GM12878 (cell line): Measurements from ENCODE around the gene SAPCD2. TPM values are rescaled to one million over a fixed set of nuclear protein-coding genes. Genes with fewer than 3 reads are reported as not detected.
A peak's percentile ranks its signal among the peaks of the same experiment; 100 is the strongest.

Source experiments
- ATAC-seq: fragments of 200-7000 bp; cut with Tn5 transposase; 3 replicates; pipeline ENCODE4 v1.9.1; 2020; ENCODE audit warnings: mild to moderate bottlenecking, moderate library complexity
- BruUV-seq: library from RNA; stranded (reverse); fragments of 400-500 nt; replicated peaks from 2 replicates; lab custom pipeline; 2021; lab: Mats Ljungman, UMichigan
- CTCF ChIA-PET: fragments of 300-600 bp; sonication (Branson Sonifier 250); formaldehyde crosslinking; extraction: SDS; loops from one replicate; lab custom pipeline; 2021; ENCODE audit warnings: inconsistent platforms; lab: Yijun Ruan, JAX
- POLR2A ChIA-PET: fragments of 350-600 bp; formaldehyde crosslinking; extraction: SDS; loops from one replicate; lab custom pipeline; 2021; ENCODE audit warnings: inconsistent platforms; lab: Charles Lee
- RAD21 ChIA-PET: fragments of 300-600 bp; sonication (Branson Sonifier 250); formaldehyde crosslinking; loops from one replicate; lab custom pipeline; 2023; ENCODE audit warnings: antibody characterized with exemption; ENCODE audit not compliant: unreplicated experiment; lab: Charles Lee
- SMC1A ChIA-PET: fragments of 300-600 bp; sonication (Branson Sonifier 250); formaldehyde crosslinking; loops from one replicate; lab custom pipeline; 2023; ENCODE audit not compliant: unreplicated experiment, uncharacterized antibody; lab: Charles Lee
- DNase-seq: peaks from one replicate; pipeline ENCODE4 v3.0.0-alpha.2; 2011; ENCODE audit warnings: low read depth, low spot score
- FAIRE-seq: peaks from 3 replicates; lab custom pipeline; 2011; peaks lifted over from hg19 to GRCh38; lab: Jason Lieb, UNC
- H2AFZ ChIP-seq: 2 replicates; pipeline ENCODE4 v1.6.0; 2011; ENCODE audit warnings: low read depth, low read length, control low read depth; ENCODE audit not compliant: control insufficient read depth
- H3K27ac ChIP-seq: 2 replicates; pipeline ENCODE4 v1.5.1; 2011; ENCODE audit warnings: control low read depth; ENCODE audit not compliant: control insufficient read depth, insufficient read depth
- H3K27me3 ChIP-seq, 2 experiments: replicated peaks in 1 of 2; 2 replicates each; pipeline versions ENCODE4 v1.6.0 to v1.6.1; 2011; ENCODE audit warnings: low read length in 1 of 2; ENCODE audit not compliant: control insufficient read depth in 2 of 2, insufficient read depth in 2 of 2
- H3K36me3 ChIP-seq, 2 experiments: 2 replicates each; pipeline ENCODE4 v1.5.1; 2011; ENCODE audit warnings: low read length in 1 of 2; ENCODE audit not compliant: control insufficient read depth in 2 of 2, insufficient read depth in 2 of 2
- H3K4me1 ChIP-seq: 2 replicates; pipeline ENCODE4 v1.6.1; 2011; ENCODE audit warnings: mild to moderate bottlenecking, low read length, moderate library complexity, mixed read lengths; ENCODE audit not compliant: control insufficient read depth, insufficient read depth
- H3K4me2 ChIP-seq: 2 replicates; pipeline ENCODE4 v1.6.0; 2011; ENCODE audit warnings: control low read depth; ENCODE audit not compliant: control insufficient read depth, insufficient read depth
- H3K4me3 ChIP-seq: fragments of 200-600 bp; sonication (generic); 2 replicates; pipeline ENCODE4 v1.5.1; 2016
- H3K79me2 ChIP-seq: 2 replicates; pipeline ENCODE4 v1.6.0; 2011; ENCODE audit warnings: low read length; ENCODE audit not compliant: control insufficient read depth, insufficient read depth
- H3K9ac ChIP-seq: 2 replicates; pipeline ENCODE4 v1.8.0; 2011; ENCODE audit warnings: low read length, control low read depth, mixed read lengths; ENCODE audit not compliant: control insufficient read depth, insufficient read depth
- H3K9me3 ChIP-seq: replicated peaks from 3 replicates; pipeline ENCODE4 v1.5.1; 2011; ENCODE audit warnings: mild to moderate bottlenecking, low read length; ENCODE audit not compliant: control insufficient read depth, insufficient read depth
- H4K20me1 ChIP-seq: 2 replicates; pipeline ENCODE4 v1.6.0; 2011; ENCODE audit not compliant: control insufficient read depth, insufficient read depth
- BACH1 ChIP-seq: fragments of 450-650 bp; IDR thresholded peaks from 2 replicates; pipeline ENCODE4 v1.6.1; 2017; ENCODE audit warnings: mild to moderate bottlenecking, borderline replicate concordance
- EED ChIP-seq: sonication (generic); IDR thresholded peaks from 2 replicates; pipeline ENCODE4 v1.6.1; 2016; ENCODE audit warnings: antibody characterized with exemption, low read depth
- WGBS: methylation state at CpG from one replicate; pipeline ENCODE4 v1.1.6; 2016; ENCODE audit warnings: low lambda C conversion rate; ENCODE audit not compliant: insufficient replicate concordance, insufficient coverage; ENCODE audit errors: missing lambda C conversion rate; 5-methylcytosine and 5-hydroxymethylcytosine counted together
- in situ Hi-C: fragments of 300-500 bp; cut with MboI; formaldehyde crosslinking; loops from 9 replicates; pipeline ENCODE4 v1.14.3; 2018; ENCODE audit warnings: mixed read lengths
- intact Hi-C: fragments of 100-400 bp; cut with micrococcal nuclease; formaldehyde crosslinking; loops from one replicate; pipeline ENCODE4 v1.14.2; 2022; ENCODE audit not compliant: unreplicated experiment
- polyA plus RNA-seq, 11 experiments: library from polyadenylated mRNA; depleted of rRNA in 4 of 11; unstranded in 6 of 11; stranded (reverse) in 5 of 11; fragments of >200 nt; fragmentation: Nextera tagmentation in 4 of 11; fragmentation: Illumina TruSeq in 1 of 11; extraction: Ambion mirVana in 4 of 11; extraction: Trizol in 1 of 11; gene quantifications; 1 replicate in 1 of 11; 2 replicates in 10 of 11; pipeline versions ENCODE4 v1.2.1 to v1.2.3, GENCODE V29; 2011 to 2016; ENCODE audit warnings: inconsistent platforms in 2 of 11, missing spikeins in 2 of 11, low read depth in 1 of 11
- total RNA-seq, 4 experiments: library from RNA; depleted of rRNA in 3 of 4; stranded (reverse); fragments of >200 nt in 3 of 4; fragmentation: Illumina TruSeq in 1 of 4; extraction: Trizol in 1 of 4; gene quantifications; 2 replicates each; pipeline versions ENCODE4 v1.2.1 to v1.2.3, GENCODE V29; 2013 to 2021
- TF ChIP-seq, protein P1 (sequence below): IDR thresholded peaks from 2 replicates; pipeline ENCODE4 v1.6.1; 2011; ENCODE audit warnings: mild to moderate bottlenecking, low read depth, low read length, moderate library complexity; ENCODE audit not compliant: insufficient replicate concordance

SAPCD2 gene
- total and polyA plus RNA-seq, 10 of the 15 experiments (the other 5 are each of a cell fraction or from before 2014, with no cell fraction given): 1.6 to 35.2 (median 7.2) TPM

DNA sequence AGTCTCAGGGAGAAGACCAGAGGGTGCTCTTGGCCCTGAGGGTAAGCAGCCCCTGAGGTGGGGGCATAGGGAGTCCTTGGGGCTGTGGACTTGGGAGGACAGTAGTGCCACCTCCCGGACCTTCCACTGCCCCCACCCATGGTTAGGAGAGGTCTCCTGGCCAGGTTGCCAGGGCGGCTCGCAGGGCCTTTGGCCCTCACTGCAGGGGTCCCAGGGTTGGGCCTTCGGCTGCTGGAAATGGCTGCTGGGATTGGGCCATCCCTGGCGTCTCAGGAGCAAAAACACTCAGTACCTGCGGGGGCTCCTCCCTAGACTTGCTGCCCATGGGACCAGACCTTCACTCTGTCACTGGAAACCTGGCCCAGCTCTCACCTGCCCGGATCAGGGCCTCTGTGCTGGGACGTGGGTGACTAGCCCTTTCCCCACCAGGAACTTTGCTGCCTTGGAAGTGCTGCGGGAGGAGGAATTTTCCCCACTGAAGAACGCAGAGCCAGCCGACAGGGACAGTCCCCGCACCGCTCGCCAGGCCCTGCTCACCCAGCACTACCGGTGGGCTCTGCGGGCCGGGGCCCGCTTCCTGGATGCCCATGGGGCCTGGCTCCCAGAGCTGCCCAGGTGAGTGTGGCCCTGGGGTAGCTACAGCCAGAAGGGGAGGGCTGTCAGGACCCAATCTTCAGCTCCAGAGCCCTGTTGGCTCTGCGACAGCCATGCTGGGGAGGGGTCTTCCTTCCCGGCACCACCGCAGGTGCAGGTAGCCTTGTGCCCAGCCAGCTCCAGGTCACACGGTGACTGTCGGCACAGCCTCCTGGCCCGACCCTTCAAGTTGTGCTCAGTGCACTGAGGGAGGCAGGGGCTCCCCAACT is 10.1 kb upstream of the SAPCD2 start:
- DNase-seq: no peak
- ChIA-PET SMC1A (no interaction called here), RAD21 (no interaction called here)
- Histone ChIP-seq H3K4me1 (peaks cover 34% of the 10 kb centered on the region), H3K9ac (no peak overlapping the region), H2AFZ (no peak overlapping the region)
- 87% methylated on average over 21 of the region's 24 CpGs for WGBS
- no peak for ATAC-seq
- TF ChIP-seq EED (no peak), BACH1 (peak; percentile 9; the same call in 1 of the 2 replicates)
- TF ChIP-seq, all 136 proteins: peak for 1
- in situ Hi-C loops: no loop called here
- POLR2A ChIA-PET: interaction anchor here (4.6 kb wide), 1 partner anchor 10 kb away, joined by 18 read pairs; the partner anchor contains the start of gene SAPCD2
- Histone ChIP-seq H3K4me2 (no peak overlapping the region), H3K27ac (no peak overlapping the region), H3K36me3 (peaks cover 0 to 5% of the 10 kb centered on the region in 2 experiments; a peak in 3 of 4 replicates), H4K20me1 (no peaks in the 10 kb centered on the region; the same call in 1 of the 2 replicates), H3K27me3 (no peaks in the 10 kb centered on the region), H3K9me3 (no peaks in the 10 kb centered on the region), H3K79me2 (peaks cover 8% of the 10 kb centered on the region), H3K4me3 (no peak overlapping the region)
- CTCF ChIA-PET: interaction anchor here (0.6 kb wide), 1 partner anchor 10 kb away, joined by 3 read pairs; no protein-coding TSS in a partner anchor
- FAIRE-seq: no peak
- intact Hi-C loops: no loop called here
- BruUV-seq: no TSS peak

DNA sequence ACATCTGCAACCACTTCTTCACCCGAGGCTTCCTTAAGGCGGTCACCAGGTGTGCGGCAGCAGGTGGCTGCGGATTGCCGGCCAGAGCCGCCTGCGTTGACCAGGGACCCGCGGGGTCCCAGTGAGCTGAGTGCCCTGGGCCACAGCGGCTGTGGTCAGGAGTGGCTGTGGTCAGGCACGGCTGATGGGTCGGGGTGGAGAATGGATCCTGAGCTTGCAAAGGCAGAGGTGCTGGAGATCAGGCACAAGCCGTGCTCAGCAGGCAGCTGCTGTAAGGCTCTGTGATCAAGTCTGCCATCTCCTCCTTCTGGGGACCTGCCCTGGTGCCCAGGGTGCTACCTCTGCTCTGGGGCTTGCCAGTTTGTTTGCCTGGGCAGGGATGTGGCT is 9.0 kb upstream of the SAPCD2 start:
- SMC1A ChIA-PET: no interaction called here
- CTCF ChIA-PET: no interaction called here
- H4K20me1 ChIP-seq: no peaks in the 10 kb centered on the region; the same call in 1 of the 2 replicates

More for the DNA sequence above, 9.0 kb upstream of the SAPCD2 start:
- Histone ChIP-seq H3K36me3 (peaks cover 0 to 5% of the 10 kb centered on the region in 2 experiments; a peak in 3 of 4 replicates), H3K27me3 (no peaks in the 10 kb centered on the region), H3K9me3 (no peaks in the 10 kb centered on the region), H3K79me2 (peaks cover 8% of the 10 kb centered on the region), H3K4me1 (peaks cover 36% of the 10 kb centered on the region), H2AFZ (no peak overlapping the region), H3K4me3 (no peak overlapping the region), H3K27ac (no peak overlapping the region)
- no TSS peak for BruUV-seq
- ChIA-PET RAD21 (interaction anchor here (0.6 kb wide), 1 partner anchor 12 kb away, joined by 3 read pairs; no protein-coding TSS in a partner anchor), POLR2A (no interaction called here)
- intact Hi-C loops: no loop called here
- no peak for ATAC-seq
- in situ Hi-C loops: no loop called here
- 92% methylated on average over 13 of the region's 13 CpGs for WGBS
- TF ChIP-seq, protein P1, sequence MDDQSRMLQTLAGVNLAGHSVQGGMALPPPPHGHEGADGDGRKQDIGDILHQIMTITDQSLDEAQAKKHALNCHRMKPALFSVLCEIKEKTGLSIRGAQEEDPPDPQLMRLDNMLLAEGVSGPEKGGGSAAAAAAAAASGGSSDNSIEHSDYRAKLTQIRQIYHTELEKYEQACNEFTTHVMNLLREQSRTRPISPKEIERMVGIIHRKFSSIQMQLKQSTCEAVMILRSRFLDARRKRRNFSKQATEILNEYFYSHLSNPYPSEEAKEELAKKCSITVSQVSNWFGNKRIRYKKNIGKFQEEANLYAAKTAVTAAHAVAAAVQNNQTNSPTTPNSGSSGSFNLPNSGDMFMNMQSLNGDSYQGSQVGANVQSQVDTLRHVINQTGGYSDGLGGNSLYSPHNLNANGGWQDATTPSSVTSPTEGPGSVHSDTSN: no peak
- TF ChIP-seq, all 136 proteins: peak for 0
- no peak for DNase-seq
- H3K9ac ChIP-seq: no peak overlapping the region
- FAIRE-seq: no peak
- H3K4me2 ChIP-seq: peak overlapping the region; percentile 30; the same call in 1 of the 2 replicates
